Measurements from ENCODE around the gene SLC44A1.

The SLC44A1 gene

DNA sequence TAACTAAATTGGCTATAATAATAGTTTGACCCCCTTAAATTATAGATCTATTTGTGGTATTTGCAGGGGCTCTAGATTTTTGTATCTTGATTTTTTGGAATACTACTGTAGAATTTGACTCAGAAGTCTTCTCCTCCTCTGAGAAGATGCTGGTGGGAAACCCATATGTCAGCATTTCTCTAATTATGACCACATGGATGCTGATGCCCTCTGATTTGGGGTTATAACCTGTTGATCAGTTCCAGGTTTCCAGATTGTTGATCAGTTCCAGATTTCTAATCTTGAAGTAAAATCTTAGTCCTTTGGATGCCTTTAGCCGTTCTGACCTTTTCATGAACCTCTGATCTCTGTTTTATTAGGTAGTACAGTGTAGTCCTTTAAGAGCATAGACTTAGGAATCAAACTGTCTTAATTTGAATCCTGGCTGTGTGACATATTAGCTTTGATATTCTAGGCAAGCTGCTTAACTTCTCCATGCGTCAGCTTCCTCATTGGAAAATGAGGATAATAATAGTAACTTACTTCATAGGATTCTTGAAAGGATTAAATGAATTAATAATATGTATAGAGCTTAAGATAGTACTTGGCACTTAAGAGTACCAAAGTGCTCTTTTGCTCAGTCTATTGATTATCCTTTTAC is 211.5 kb downstream of the SLC44A1 start:
- no peak for DNase-seq
- H3K36me3 Mint-ChIP-seq (ENCODE audit: low read depth), result peaks cover 4% of the 10 kb centered on the region

DNA sequence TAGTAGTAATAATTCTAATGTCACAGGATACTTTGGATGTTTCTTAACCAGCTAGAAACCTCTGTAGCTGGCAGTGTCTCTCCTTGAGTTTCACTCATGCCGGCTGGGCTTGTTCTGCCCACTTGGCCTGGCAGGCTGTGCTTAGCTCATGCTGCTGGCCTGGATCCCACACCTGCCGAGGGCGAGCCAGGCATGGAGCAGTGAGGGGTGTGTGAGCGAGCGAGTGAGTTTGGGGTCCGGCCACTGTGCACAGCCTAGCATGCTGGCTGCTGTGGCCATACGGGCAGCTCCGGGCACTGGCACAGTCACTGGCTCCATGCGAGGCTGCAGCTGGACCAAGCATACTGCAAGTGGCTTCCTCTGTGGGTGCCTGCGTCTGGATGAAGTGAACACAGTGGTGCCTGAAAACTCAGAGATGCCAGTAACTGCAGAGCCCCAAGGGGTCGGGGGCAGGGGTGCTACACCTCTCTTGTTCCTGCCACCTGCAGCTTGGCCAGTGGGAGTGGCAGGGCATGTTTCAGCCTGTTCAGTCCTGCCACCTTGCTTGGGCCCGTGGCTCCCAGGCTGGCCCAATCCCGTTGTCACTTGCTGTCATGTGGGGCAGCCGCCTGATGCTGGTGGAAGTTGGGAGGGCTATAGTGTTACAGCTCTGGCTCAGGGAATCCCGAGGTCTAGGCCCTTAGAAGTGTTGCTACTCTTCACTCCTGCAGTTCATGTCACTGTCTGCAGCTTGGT is 213.3 kb downstream of the SLC44A1 start:
- H3K36me3 Mint-ChIP-seq (ENCODE audit: low read depth), result peaks cover 4% of the 10 kb centered on the region

More for the DNA sequence above, 211.5 kb downstream of the SLC44A1 start:
- H3K27ac Mint-ChIP-seq, result no peak overlapping the region
- H3K4me3 Mint-ChIP-seq, result no peak overlapping the region
- H3K4me1 Mint-ChIP-seq, result no peaks in the 10 kb centered on the region
- H3K27me3 Mint-ChIP-seq, result no peaks in the 10 kb centered on the region
- no peaks in the 10 kb centered on the region for H3K9me3 Mint-ChIP-seq
- no peak for ATAC-seq

DNA sequence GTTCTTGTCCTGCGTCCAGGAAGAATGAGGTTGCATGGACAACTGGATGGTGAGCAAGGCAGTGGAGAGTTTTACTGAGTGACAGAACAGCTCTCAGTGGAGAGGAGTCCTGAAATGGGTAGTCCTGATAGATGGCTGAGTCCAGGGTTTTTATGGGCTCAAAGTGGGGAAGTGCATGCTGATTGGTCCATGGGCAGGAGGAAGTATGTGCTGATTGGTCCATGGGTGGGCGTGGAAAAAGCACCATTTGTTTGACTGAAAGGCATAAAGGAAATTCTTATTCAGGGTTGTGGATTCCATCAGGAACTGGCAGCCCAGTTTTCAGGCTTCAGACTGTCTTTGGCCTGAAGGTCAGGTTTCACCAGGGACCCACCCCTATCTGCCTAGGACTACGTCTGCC is 214.0 kb downstream of the SLC44A1 start:
- Mint-ChIP-seq H3K4me1 (no peaks in the 10 kb centered on the region), H3K9me3 (no peaks in the 10 kb centered on the region), H3K36me3 (ENCODE audit: low read depth) (peaks cover 4% of the 10 kb centered on the region), H3K27me3 (no peaks in the 10 kb centered on the region), H3K27ac (no peak overlapping the region), H3K4me3 (no peak overlapping the region)
- ATAC-seq, result no peak
- no peak for DNase-seq

More for the DNA sequence above, 213.3 kb downstream of the SLC44A1 start:
- Mint-ChIP-seq H3K27me3 (no peaks in the 10 kb centered on the region), H3K9me3 (no peaks in the 10 kb centered on the region), H3K4me1 (no peaks in the 10 kb centered on the region), H3K4me3 (no peak overlapping the region), H3K27ac (no peak overlapping the region)
- no peak for ATAC-seq
- no peak for DNase-seq

DNA sequence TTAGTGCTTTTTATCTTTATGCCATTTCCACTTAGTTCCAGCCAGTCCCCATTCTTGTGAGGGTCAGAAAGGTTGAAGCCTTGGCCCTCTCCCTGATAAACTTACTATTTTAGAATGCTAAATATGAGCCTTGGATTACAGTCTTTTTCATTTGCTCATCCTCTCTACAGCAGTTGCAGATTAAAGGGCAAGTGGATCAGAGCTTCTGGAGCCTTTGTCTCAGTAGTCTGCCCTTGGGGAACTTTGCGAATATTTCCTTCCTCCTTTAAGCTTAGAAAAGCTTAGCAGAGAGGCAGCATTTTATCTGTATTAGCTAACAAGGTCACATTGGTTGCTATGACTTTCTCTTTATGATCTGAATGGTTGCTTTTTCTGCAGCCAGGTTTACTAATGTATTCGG is 214.9 kb downstream of the SLC44A1 start:
- no peak for ATAC-seq
- DNase-seq, result no peak
- Mint-ChIP-seq H3K27ac (no peak overlapping the region), H3K36me3 (ENCODE audit: low read depth) (peaks cover 4% of the 10 kb centered on the region), H3K4me1 (no peaks in the 10 kb centered on the region), H3K4me3 (no peak overlapping the region), H3K9me3 (no peaks in the 10 kb centered on the region), H3K27me3 (no peaks in the 10 kb centered on the region)

DNA sequence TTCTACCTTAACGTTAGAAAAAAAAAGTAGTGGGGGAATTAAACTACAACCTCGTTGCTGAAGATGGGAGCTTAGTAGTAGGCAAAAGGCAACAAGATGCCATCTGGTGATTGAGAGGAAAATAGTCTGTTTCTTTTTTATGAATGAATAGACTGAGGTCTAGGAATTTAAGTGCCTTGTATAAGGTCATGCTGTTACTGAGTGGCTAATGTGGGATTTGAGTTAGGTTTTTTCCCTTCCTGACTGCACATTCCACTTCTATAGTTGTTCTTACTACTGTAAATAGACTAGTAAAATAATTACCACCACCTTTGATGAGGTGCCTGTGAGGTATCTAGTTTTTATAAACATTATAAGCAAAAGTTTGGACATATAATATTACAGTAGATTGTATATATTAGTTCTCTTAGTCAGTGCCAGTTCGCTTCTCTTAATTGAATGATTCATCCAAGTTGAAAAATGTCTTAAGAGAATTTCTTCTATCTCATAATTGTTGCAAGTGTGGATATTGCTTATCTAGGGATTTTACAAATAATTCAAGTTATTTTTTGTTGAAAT is 222.5 kb downstream of the SLC44A1 start:
- no peak overlapping the region for H3K27ac Mint-ChIP-seq
- H3K4me3 Mint-ChIP-seq, result no peak overlapping the region
- H3K27me3 Mint-ChIP-seq, result no peaks in the 10 kb centered on the region
- ATAC-seq, result no peak
- peaks cover 12% of the 10 kb centered on the region for H3K36me3 Mint-ChIP-seq (ENCODE audit: low read depth)
- no peaks in the 10 kb centered on the region for H3K4me1 Mint-ChIP-seq
- no peak for DNase-seq
- no peaks in the 10 kb centered on the region for H3K9me3 Mint-ChIP-seq

DNA sequence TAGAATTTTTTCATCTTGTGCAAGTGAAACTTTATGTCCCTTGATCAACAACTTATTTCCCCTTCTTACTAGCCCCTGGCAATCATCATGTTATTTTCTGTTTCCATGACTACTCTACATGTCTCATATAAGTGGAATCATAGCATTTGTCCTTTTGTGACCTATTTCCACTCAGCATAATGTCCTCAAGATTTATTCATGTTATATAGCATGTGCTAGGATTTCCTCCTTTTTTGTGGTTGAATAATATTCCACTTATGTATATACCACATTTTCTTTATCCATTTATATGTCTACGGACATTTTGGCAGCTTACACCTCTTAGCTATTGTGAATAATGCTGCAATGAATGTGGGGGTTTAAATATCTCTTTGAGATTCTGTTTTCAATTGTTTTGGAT is 224.4 kb downstream of the SLC44A1 start:
- Mint-ChIP-seq H3K27ac (no peak overlapping the region), H3K9me3 (no peaks in the 10 kb centered on the region), H3K4me1 (no peaks in the 10 kb centered on the region), H3K27me3 (no peaks in the 10 kb centered on the region), H3K36me3 (ENCODE audit: low read depth) (peaks cover 12% of the 10 kb centered on the region), H3K4me3 (no peak overlapping the region)
- DNase-seq, result no peak
- no peak for ATAC-seq

DNA sequence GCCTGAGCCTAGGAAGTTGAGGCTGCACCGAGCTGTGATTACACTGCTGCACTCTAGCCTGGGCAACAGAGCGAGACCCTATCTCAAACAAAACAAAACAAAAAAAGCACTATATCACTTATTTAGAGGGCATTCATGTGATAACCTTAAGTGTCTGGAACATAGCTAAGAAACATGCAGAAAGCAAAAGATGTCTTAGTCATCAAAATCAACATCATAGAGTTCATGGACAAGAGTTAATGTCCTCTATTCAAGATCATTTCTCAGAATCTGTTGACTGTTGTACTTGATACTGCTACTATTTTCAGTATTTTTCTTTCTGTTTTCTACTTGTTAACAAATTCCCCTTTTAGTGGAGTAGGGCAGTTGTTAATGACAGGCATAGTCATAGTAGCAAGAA is 228.8 kb downstream of the SLC44A1 start:
- no peaks in the 10 kb centered on the region for H3K9me3 Mint-ChIP-seq
- no peak overlapping the region for H3K27ac Mint-ChIP-seq
- H3K36me3 Mint-ChIP-seq (ENCODE audit: low read depth), result peaks cover 8% of the 10 kb centered on the region
- no peak for ATAC-seq
- DNase-seq, result no peak
- peaks cover 2% of the 10 kb centered on the region for H3K27me3 Mint-ChIP-seq
- H3K4me3 Mint-ChIP-seq, result no peak overlapping the region
- no peaks in the 10 kb centered on the region for H3K4me1 Mint-ChIP-seq

DNA sequence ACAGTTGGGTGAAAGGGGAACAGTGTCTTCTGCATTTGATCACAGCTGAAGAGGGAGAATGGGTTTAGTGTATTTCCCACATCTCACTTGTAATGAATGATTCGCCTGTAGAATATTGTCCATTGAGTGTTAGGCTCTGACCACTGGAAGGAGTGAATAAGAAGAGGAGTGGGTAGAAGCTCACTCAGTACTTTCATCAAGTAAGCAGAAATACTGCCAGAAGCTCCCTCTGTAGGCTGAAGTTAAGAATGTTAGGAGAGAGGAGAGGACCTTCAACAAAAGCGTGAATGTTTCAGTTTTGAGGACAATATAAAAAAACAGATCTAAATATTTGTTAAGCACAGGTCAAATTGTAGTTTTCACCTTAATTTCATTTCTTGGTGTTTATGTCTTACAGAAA is 230.9 kb downstream of the SLC44A1 start:
- peak; percentile 36 for ATAC-seq
- no peaks in the 10 kb centered on the region for H3K9me3 Mint-ChIP-seq
- no peak overlapping the region for H3K4me3 Mint-ChIP-seq
- H3K27me3 Mint-ChIP-seq, result peaks cover 2% of the 10 kb centered on the region
- DNase-seq, result no peak
- no peaks in the 10 kb centered on the region for H3K4me1 Mint-ChIP-seq
- H3K36me3 Mint-ChIP-seq (ENCODE audit: low read depth), result no peaks in the 10 kb centered on the region
- no peak overlapping the region for H3K27ac Mint-ChIP-seq

DNA sequence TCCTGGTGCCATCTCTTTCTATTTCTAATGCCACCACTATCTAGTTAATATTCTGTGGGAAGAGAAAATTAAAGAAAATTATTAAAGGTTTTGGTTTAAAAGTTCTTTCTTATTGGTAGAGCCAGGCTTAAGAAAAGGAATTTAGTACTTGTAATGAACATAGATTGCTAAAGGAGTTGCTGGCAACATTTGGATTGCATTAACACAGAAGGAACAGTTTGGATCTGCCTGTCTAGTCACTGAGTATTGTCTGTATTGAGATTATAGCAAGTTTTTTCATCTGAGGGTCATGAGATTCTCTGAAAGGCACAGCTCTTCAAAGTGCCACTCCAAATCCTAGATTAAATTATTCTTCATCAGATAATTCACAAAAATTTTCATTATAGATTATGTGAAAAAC is 235.4 kb downstream of the SLC44A1 start:
- Mint-ChIP-seq H3K27me3 (peaks cover 2% of the 10 kb centered on the region), H3K4me3 (no peak overlapping the region), H3K27ac (no peak overlapping the region), H3K9me3 (no peaks in the 10 kb centered on the region), H3K36me3 (ENCODE audit: low read depth) (no peaks in the 10 kb centered on the region), H3K4me1 (no peaks in the 10 kb centered on the region)
- no peak for DNase-seq
- ATAC-seq, result no peak

DNA sequence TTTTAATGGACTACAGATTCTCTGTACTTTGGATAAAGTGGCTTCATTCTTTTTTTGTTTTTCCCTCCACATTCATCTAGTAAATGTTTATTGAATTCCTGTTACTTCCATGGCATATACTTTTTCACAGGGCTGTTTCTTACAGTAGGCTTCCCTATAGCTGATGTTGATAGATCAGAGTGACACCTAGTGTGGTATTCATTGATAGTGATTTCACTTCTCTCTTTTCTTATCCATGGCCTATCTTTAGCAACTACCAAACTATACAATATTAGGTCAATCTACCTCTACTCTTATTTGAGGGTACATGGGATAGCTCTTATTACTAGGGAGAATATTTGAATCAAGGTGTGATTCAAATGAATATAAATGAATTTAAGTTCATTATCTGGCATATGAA is 239.2 kb downstream of the SLC44A1 start:
- Mint-ChIP-seq H3K27ac (no peak overlapping the region), H3K9me3 (no peaks in the 10 kb centered on the region), H3K4me1 (no peaks in the 10 kb centered on the region), H3K36me3 (ENCODE audit: low read depth) (no peaks in the 10 kb centered on the region), H3K4me3 (no peak overlapping the region), H3K27me3 (no peaks in the 10 kb centered on the region)
- DNase-seq (no peak), ATAC-seq (no peak)

DNA sequence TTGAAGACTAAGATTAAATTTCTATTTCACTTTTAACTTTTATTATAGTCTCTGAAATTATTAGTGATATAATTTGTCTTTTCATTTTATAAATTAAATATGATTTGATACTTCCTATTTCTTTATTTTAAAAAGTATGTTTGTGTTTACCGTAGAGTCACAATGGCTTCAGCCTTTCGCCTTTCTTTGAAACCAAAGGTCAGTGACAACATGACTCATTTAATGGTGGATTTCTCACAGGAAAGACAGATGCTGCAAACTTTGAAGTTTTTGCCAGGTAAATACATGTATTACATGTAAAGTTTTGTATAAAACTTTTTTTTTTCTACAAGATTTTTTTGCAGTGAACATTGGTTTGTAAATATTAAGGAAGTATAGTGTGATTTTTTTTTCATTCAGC is 239.8 kb downstream of the SLC44A1 start:
- no peaks in the 10 kb centered on the region for H3K9me3 Mint-ChIP-seq
- no peaks in the 10 kb centered on the region for H3K27me3 Mint-ChIP-seq
- ATAC-seq (no peak), DNase-seq (no peak)
- no peak overlapping the region for H3K27ac Mint-ChIP-seq
- H3K36me3 Mint-ChIP-seq (ENCODE audit: low read depth), result no peaks in the 10 kb centered on the region
- H3K4me3 Mint-ChIP-seq, result no peak overlapping the region
- H3K4me1 Mint-ChIP-seq, result no peaks in the 10 kb centered on the region

DNA sequence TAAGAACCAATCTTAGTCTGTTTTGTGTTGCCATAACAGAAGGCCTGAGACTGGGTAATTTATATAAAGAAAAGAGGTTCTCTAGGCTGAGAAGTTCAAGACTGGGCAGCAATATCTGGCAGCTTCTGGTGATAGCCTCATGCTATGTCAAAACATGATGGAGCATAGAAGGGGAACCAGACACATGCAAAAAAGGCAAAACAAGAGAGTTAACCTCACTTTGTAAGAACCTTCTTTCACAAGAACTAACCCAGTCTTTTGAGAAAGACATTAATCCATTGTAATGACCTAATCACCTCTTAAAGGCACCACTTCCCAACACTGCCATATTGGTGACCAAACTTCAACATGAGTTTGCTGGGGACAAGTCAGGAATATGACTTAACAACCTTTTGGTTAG is 240.7 kb downstream of the SLC44A1 start:
- Mint-ChIP-seq H3K4me1 (no peaks in the 10 kb centered on the region), H3K9me3 (no peaks in the 10 kb centered on the region), H3K36me3 (ENCODE audit: low read depth) (no peaks in the 10 kb centered on the region), H3K27me3 (no peaks in the 10 kb centered on the region), H3K27ac (no peak overlapping the region), H3K4me3 (no peak overlapping the region)
- DNase-seq, result no peak
- no peak for ATAC-seq
